NB4 (cell line): ENCODE results near the gene HDAC4.

Experiments used
- DNase-seq: peaks from one replicate; pipeline ENCODE4 v3.0.0; 2010; ENCODE audit warnings: low read depth
- H3K4me3 ChIP-seq: one replicate; pipeline ENCODE4 v1.5.1; 2011; ENCODE audit warnings: mild to moderate bottlenecking, low read depth, low read length, moderate library complexity
- MYC ChIP-seq: IDR thresholded peaks from 2 replicates; pipeline ENCODE4 v1.6.1; 2011; ENCODE audit warnings: low read depth, low read length
- POLR2A ChIP-seq: IDR thresholded peaks from 2 replicates; pipeline ENCODE4 v1.6.1; 2011; ENCODE audit warnings: mild to moderate bottlenecking; ENCODE audit not compliant: insufficient read length; ENCODE audit errors: extremely low read depth
- TF ChIP-seq, protein P1 (sequence below): IDR thresholded peaks from 2 replicates; pipeline ENCODE4 v1.6.1; 2011; ENCODE audit warnings: low read depth, low read length
- TF ChIP-seq, protein P2 (sequence below): IDR thresholded peaks from one replicate; pipeline ENCODE4 v1.5.1; 2012; ENCODE audit warnings: low read depth, low read length

The HDAC4 gene

DNA sequence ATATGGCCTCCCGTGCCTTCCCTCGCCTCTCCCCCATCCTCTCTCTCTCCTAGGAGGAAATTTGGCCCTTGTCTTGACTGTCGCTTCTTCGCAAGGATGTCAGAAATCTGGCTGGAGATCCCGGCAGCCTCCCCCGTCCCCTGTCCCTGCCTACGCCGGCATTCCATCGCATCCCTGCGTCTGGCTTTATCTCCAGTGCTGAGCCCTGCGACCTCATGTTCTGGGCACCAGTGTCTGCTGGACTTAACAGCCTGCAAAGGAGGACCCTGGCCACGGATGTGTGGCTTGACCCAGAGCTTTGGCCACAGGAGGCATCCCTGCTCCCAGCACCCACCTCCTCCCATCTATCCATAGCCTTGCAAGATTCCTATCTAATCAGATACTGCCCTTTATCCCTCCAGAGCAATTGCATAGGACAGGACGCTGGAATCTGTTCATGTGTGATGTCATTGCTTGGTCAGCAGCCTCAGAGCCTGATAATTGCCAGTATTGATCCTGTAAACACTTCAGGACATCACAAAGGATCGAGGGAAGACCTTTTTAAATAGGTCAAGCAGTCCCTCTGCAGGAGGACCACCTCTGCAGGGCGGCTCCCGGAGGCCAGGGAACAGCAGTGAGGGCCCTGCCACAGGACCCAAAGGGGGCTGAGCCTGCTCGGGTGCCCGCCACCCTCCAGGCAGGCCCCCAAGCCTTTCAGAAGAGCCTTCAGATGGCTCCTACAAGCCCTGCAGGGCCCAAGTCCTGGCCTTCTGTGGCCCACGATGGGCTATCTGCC, 384.7 kb downstream of the HDAC4 start:
- no peak for DNase-seq
- H3K4me3 ChIP-seq: no peak overlapping the region
- TF ChIP-seq, protein P1, sequence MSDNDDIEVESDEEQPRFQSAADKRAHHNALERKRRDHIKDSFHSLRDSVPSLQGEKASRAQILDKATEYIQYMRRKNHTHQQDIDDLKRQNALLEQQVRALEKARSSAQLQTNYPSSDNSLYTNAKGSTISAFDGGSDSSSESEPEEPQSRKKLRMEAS: no peak
- TF ChIP-seq POLR2A: no peak
- TF ChIP-seq, protein P2, sequence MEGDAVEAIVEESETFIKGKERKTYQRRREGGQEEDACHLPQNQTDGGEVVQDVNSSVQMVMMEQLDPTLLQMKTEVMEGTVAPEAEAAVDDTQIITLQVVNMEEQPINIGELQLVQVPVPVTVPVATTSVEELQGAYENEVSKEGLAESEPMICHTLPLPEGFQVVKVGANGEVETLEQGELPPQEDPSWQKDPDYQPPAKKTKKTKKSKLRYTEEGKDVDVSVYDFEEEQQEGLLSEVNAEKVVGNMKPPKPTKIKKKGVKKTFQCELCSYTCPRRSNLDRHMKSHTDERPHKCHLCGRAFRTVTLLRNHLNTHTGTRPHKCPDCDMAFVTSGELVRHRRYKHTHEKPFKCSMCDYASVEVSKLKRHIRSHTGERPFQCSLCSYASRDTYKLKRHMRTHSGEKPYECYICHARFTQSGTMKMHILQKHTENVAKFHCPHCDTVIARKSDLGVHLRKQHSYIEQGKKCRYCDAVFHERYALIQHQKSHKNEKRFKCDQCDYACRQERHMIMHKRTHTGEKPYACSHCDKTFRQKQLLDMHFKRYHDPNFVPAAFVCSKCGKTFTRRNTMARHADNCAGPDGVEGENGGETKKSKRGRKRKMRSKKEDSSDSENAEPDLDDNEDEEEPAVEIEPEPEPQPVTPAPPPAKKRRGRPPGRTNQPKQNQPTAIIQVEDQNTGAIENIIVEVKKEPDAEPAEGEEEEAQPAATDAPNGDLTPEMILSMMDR: no peak
- no peak for TF ChIP-seq MYC

DNA sequence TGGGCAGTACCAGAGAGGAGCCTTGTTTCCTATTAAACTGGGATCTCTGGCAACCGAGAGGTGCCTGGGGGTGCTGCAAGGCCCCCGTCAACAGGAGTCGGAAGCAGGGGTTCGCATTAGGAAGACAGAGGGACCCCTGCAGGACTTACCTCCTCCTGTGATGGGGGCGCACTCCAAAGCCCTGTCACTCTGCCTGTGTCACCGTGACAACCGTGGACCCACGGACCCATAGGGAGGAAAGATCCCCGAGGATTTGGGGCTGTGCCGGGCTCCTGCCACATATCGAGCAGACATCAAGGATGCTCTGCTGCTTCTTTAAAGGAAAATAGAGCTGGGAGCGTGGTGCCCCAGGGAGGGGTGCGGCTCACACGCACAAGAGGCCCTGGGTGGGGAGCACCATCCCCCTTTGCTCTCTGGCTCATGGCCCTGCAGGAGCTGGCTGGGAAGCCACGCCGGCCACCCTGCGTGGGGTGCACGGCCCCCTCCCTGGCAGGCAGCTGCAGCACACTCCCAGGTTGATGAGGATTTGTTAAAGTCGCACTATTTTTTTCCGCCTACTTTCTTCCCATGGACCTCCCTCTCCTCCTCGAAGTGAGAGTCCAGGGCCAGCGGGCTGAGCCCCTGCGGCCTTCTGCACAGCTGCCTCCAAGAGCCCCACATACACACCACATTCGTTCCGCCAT, 385.5 kb downstream of the HDAC4 start:
- TF ChIP-seq MYC: no peak
- TF ChIP-seq, protein P2: no peak
- H3K4me3 ChIP-seq: no peak overlapping the region
- no peak for DNase-seq

DNA sequence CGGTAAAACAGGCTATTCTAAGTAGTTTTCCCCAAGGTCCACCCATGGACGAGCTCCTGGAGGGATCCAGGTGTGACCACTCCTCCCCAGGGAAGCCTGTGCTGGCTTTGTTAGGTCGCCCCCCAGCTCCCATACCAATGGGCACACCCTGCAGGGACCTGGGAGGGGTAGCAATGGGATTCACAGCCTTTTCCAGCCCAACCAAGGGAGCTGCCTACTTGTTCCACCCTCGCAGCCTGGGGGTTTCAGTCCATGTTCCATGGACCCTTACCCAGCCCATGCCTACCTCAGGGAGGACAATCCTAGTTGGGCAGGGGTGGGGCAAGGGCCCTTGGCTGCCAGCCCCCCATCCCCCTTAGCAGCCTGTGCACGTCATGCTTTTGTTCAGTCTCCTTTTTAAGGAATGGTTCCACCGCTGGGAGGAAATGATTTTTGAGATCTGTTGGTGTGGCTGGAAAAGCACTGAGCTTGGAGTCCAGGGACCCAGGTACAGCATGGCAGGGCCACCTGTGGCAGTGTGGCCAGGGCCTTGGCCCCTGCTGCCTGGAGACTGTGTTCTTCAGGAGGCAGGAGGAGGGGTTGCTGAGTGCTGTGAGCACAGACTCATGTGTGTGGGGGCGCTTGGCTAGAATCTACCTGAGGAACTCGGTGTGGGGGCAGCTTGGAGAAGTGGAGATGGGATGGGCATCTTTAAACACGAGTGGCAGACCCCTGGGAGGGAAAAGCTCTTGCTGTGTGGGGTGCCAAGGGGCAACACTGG, 386.2 kb downstream of the HDAC4 start:
- DNase-seq: no peak
- TF ChIP-seq POLR2A: no peak
- TF ChIP-seq, protein P1: no peak
- TF ChIP-seq MYC: no peak
- TF ChIP-seq, protein P2: no peak
- no peak overlapping the region for H3K4me3 ChIP-seq

DNA sequence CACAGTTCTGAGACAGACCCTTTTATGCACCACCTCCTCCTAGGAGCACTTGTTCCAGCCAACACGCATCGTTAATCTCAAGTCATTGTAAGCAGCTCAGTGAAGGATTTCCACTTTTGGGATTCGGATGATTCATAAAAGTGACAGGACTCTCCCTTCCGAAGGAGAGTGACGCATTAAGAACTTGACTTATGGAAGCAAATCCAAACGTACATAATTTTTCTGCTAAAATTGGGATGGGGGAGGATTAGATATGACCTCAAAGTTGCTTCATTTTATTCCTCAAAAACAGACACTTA, 387.2 kb downstream of the HDAC4 start:
- no peak for TF ChIP-seq MYC
- no peak for DNase-seq

DNA sequence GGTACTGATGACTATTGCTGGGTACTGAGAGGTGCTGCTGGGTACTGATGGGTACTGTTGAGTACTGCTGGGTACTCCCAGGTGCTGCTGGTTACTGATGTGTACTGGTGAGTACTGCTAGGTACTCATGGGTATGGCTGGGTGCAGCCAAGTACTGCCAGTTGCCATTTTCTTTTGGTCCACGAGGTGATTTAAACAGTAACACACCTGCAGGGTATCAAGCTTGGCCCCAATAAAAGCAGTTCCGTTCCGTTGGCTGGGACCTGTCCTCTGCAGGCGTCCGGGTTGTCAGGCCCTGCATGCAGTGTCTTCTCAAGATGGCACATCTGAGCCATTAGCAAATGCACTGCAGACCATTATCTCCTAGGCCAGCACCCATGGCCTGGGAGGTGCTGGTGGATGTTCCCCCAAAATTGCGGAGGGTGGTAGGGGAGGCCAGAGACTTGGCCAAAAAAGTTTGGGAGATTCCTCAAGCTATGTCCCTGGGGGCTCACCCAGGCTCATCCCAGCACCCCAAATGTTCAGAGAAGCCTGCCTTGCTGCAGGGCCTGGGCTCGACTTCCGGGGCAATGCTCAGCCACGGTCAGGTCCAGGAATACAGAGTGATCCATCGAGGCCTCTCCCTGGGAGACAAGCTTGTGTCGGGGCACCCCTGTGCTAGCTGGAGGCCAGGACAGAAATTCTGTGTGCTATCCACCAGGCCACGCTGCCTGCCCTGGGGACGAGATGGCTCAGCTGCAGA, 387.7 kb downstream of the HDAC4 start:
- DNase-seq: no peak
- TF ChIP-seq MYC (no peak), POLR2A (no peak)
- TF ChIP-seq, protein P2: no peak
- TF ChIP-seq, protein P1: no peak
- H3K4me3 ChIP-seq: no peak overlapping the region

More for the DNA sequence above, 387.2 kb downstream of the HDAC4 start:
- H3K4me3 ChIP-seq: no peak overlapping the region

DNA sequence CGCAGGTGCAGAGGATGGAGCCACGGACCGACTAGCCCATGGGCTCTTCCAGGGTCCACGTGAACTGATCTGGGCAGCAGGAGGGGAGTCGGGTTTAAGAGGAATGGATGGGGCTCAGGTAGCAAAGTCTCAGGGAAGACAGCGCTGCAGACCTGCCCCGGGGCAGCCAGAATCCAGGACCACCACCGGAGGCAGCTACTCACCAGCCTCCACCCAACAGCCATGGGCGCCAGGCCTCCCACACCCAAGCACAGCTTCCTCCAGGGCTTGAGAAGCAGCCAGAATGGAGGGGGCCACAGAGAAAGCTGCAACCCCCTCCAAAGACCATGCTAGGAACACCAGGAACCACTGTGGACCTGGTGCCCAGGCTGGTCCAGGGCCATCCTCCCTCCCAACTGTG, 388.6 kb downstream of the HDAC4 start:
- TF ChIP-seq, protein P1: no peak
- TF ChIP-seq, protein P2: no peak
- no peak for TF ChIP-seq MYC
- TF ChIP-seq POLR2A: no peak
- no peak overlapping the region for H3K4me3 ChIP-seq

More for the DNA sequence above, 388.6 kb downstream of the HDAC4 start:
- DNase-seq: no peak
